ENCODE measurements around the gene FRMD4A.
A peak's percentile ranks its signal among the peaks of the same experiment; 100 is the strongest.

Gene FRMD4A

GRCh38 chr10:13698217-13698616 lies 632.5 kb downstream of the FRMD4A start:
- no peak for DNase-seq

DNA sequence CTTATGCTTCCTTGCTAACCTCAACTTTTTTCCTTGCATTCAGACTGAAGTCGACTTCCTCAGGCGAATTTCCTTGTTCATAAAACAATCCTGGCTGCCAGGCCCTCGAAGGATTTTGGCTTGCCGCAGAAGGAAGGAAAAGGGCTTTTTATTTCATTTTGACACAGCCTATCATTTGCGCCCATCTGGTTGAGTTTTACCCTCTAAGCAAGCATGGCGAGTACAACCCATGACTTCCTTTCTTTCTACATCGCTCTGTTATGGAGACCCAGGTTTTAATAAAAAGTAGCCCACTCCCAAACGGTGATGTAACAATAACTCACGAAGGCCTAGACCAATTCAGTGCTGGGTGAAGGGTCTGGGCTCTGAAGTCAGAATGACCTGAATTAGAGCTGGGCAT lies 634.7 kb downstream of the FRMD4A start:
- DNase-seq: no peak

- DNase-seq: no peak
Observed at GRCh38 chr10:13695588-13695987, 635.1 kb downstream of the FRMD4A start.

DNA sequence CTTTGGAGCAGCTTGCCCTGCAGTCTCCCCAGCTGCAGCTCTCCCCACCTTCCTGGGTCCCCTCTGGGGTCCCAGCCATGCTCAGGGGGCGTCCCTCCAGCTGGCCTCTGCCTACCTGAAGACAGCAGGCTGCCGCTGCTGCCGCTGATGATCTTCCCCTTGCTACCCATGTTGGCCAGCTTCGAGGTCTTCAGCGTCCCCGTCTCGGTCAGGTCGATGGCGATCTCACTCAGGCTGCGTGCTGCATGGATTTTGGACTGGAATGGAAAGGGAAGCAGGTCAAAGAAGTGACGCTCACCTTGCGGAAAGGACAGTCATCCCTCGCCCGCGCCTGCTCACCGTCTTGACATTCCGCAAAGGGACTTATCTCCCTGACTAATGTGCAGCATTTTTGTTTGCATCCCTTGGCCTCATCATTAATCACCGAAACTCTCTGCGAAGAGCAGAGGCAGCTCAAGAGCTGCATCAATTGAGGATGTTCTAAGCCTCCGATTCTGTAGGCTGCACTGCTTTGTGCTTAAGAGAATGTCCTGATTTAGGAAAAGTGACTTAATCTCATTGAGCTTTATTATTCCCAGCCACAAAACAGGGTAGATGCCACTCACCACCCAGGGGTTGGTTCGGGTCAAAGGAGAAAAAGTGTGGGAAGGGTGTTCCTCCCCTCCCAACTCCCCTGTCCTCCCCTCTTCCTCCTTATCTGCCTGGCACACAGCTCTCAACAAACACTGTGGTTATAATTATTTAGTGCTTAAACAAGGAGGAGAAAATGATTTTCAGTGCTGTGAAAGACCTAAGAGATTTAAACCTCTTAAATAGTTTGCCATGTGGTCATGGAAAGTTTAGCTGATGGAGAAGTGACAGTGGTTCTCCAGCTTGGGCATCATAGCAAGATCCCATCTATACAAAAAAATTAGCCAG lies 636.7 kb downstream of the FRMD4A start:
- no peak for DNase-seq

- DNase-seq: no peak
Observed at GRCh38 chr10:13690281-13690825, 640.4 kb downstream of the FRMD4A start.

- no peak for DNase-seq
Observed at GRCh38 chr10:13686331-13686752, 644.4 kb downstream of the FRMD4A start.

- no peak for DNase-seq
Observed at GRCh38 chr10:13685885-13686284, 644.8 kb downstream of the FRMD4A start.

GRCh38 chr10:13684806-13685482 lies 645.8 kb downstream of the FRMD4A start:
- no peak for DNase-seq

DNA sequence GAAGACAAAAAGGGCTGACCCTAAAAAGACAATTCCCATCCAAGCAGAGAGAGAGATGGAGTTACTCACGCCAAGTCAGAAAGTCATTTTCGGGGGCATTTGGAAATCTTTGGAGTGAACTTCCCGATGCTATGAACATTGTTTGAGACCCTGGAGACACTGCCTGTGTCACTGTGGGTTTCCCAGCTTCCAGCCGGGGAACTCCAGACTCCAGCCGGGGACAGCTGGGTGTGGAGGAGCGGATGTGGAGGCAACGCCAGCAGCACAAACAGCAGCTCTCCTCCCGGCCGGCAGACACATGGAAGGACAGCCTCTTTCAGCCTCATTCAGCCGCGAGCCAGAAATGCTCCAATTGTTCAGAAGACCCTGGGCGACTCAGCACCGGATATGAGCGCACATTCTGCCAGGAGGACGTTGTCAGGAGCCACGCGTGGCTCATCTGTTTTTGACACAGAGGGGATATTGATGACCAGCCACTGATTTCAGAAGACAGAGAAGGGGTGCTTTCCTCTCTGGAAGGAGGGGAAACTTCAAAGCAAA lies 646.4 kb downstream of the FRMD4A start:
- DNase-seq: no peak

DNA sequence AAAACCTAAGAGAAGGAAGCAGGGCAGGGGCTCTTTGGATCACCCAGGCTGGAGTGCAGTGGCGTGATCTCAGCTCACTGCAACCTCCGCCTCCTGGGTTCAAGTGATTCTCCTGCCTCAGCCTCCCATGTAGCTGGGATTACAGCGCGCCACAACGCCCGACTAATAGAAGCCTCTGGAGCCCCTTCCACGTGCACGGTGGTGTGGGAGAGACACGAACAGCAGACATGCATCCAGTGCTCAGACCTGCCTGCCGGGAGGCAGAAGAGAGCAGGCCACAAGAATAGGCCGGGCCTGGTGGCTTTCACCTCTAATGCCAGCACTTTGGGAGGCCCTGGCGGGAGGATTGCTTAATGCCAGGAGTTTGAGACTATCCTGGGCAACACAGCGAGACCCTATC lies 647.7 kb downstream of the FRMD4A start:
- no peak for DNase-seq

GRCh38 chr10:13681960-13682359 lies 648.8 kb downstream of the FRMD4A start:
- no peak for DNase-seq

DNA sequence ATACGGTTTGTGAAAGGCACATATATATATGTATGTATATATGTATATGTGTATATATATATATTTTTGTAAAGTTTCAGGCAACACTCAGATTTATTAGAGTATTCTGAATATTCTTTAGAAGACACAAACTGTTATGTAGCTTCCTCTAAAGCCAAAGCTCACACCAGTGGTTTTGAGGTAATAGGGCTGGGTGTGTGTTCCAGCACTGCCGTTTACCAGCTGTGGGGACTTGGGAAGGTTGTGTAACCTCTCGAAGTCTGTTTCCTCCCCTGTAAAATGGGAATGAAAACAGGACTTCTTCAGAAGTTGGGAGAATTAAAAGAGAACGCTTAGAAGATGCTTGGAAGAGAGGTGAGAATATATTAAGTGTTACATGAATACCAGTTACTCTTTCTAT lies 649.2 kb downstream of the FRMD4A start:
- DNase-seq: no peak

GRCh38 chr10:13681095-13681494 lies 649.6 kb downstream of the FRMD4A start:
- DNase-seq: no peak

GRCh38 chr10:13678101-13678843 lies 652.5 kb downstream of the FRMD4A start:
- DNase-seq: no peak

GRCh38 chr10:13674645-13675588 lies 655.8 kb downstream of the FRMD4A start:
- no peak for DNase-seq

- peak; percentile 49 for DNase-seq
Observed at GRCh38 chr10:13673156-13673555, 657.6 kb downstream of the FRMD4A start.

GRCh38 chr10:13672548-13672947 lies 658.2 kb downstream of the FRMD4A start:
- DNase-seq: peak; percentile 47

GRCh38 chr10:13671904-13672303 lies 658.8 kb downstream of the FRMD4A start:
- peak; percentile 22 for DNase-seq

DNA sequence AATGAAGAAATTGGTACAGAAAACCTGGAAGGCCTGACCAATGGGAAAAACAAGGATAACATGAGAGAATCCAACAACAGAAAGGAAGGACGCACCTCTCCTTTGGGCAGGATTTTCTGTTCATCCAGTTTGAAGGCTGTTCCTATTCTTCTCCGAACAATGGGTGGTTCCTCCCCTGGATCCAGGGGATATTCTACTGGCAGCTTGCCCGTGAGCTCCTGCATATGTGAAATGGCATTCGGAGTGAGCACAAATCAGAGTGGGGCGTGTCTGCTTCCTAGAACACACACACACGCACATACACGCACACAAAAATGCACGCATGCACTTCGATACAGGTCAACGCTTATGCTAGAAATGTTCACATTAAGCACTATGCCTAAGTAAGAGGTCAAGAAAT lies 660.4 kb downstream of the FRMD4A start:
- DNase-seq: no peak

- DNase-seq: no peak
Observed at GRCh38 chr10:13669901-13670300, 660.8 kb downstream of the FRMD4A start.

DNA sequence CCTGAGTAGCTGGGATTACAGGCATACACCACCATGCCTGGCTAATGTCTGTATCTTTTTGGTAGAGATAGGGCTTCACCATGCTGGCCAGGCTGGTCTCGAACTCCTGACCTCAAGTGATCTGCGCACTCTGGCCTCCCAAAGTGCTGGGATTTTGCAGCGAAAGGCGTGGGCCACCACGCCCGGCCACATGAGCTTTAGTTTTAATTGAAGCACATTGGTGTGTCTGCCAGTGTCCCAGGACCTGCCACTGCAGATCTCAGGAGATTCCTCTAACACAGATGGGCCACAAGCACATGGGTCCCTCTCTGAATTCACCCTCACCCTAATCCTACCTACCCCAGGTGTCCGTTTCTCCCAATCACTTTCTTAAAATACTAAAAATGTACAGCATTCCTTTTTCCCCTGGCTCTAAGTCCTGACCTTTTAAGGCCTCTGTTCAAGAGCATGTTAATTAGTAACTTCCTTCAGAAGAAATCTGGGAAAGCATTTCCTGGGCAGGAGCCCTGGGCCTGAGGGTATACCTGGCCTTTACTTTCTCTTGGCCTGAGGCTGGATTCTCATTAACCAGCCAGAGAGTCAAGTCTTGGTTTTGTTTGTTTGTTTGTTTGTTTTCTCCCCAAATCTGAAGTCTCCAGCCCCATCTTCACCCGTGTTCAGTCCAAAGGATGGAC lies 661.4 kb downstream of the FRMD4A start:
- DNase-seq: no peak
